Pancreas (tissue), 10 donors: Measurements from ENCODE around the gene PEAR1. TPM values are rescaled to one million over a fixed set of nuclear protein-coding genes. Genes with fewer than 3 reads are reported as not detected.

Source experiments
- ATAC-seq, 4 donors: fragments of 200-7000 bp; cut with Tn5 transposase; one replicate each; pipeline versions ENCODE4 v1.8.0 to v1.9.1; 2020; ENCODE audit warnings: mild to moderate bottlenecking in 4 of 4, moderate library complexity in 4 of 4
- DNase-seq, 6 donors: peaks; one replicate each; pipeline ENCODE4 v3.0.0-alpha.2; 2020
- FAIRE-seq: peaks from 2 replicates; lab custom pipeline; 2012; peaks lifted over from hg19 to GRCh38; lab: Jason Lieb, UNC
- H3K27ac ChIP-seq, 4 donors: fragments of 200-600 bp; sonication (generic); 1 replicate in 3 of 4; 2 replicates in 1 of 4; pipeline versions ENCODE4 v1.5.0 to v1.8.0; 2020
- H3K27me3 ChIP-seq, 4 donors: fragments of 200-600 bp; one replicate each; pipeline ENCODE4 v1.8.0; 2021
- H3K36me3 ChIP-seq, 3 donors: fragments of 200-600 bp; sonication (generic) in 1 of 3; one replicate each; pipeline versions ENCODE4 v1.5.0 to v1.8.0; 2020 to 2021
- H3K4me1 ChIP-seq, 3 donors: fragments of 200-600 bp; one replicate each; pipeline ENCODE4 v1.8.0; 2021
- H3K4me3 ChIP-seq, 4 donors: fragments of 200-600 bp; sonication (generic) in 2 of 4; one replicate each; pipeline versions ENCODE4 v1.5.0 to v1.8.0; 2020 to 2021
- H3K9me3 ChIP-seq, 4 donors: fragments of 200-600 bp; one replicate each; pipeline ENCODE4 v1.8.0; 2021
- WGBS, 2 donors: extraction: QIAGEN DNeasy Blood & Tissue Kit; methylation state at CpG; one replicate each; pipeline ENCODE4 v1.1.7; 2013; 5-methylcytosine and 5-hydroxymethylcytosine counted together
- intact Hi-C, 3 donors: fragments of 100-400 bp; cut with DNase I; formaldehyde crosslinking; loops; one replicate each; pipeline versions ENCODE4 v1.11.1 to v1.14.2; 2022
- polyA plus RNA-seq, 2 donors: library from polyadenylated mRNA; stranded (reverse); fragments of 200-250 nt; gene quantifications; one replicate each; pipeline ENCODE4 v1.2.3, GENCODE V29; 2013
- total RNA-seq, 6 donors: library from RNA; stranded (reverse); fragmentation: NEBNext Ultra II Directional in 4 of 6; extraction: Animal tissue kit (Norgen Biotek cat#: 25700) in 4 of 6; gene quantifications; one replicate each; pipeline versions ENCODE4 v1.2.1 to v1.2.4, GENCODE V29; 2021 to 2023
- TF ChIP-seq, protein P1 (sequence below), 4 donors: fragments of 200-600 bp; sonication (generic) in 3 of 4; IDR thresholded peaks; one replicate each; pipeline versions ENCODE4 v1.5.0 to v1.8.0; 2021; ENCODE audit warnings: antibody characterized with exemption in 4 of 4
- donor health status: healthy with polysubstance abuse.
- donor health status: DM: no; HTN: no; CAD: no; lungs with moderate emphysema.
- donor health status: DM: no; HTN: no; CAD: no.
- donor health status: control.
- donor health status: control.
- donor health status: Bipolar disorder and iron deficiency.
- donor health status: DM: yes; HTN: yes; CAD: no.
- donor health status: DM: no; HTN: no; CAD: no.
- donor health status: DM: no; HTN: no; CAD: no.
- donor health status: DM: yes; HTN: yes; CAD: no.

Gene PEAR1
- total and polyA plus RNA-seq, 8 donors, result 1.7 to 7.1 (median 3.4) TPM

DNA sequence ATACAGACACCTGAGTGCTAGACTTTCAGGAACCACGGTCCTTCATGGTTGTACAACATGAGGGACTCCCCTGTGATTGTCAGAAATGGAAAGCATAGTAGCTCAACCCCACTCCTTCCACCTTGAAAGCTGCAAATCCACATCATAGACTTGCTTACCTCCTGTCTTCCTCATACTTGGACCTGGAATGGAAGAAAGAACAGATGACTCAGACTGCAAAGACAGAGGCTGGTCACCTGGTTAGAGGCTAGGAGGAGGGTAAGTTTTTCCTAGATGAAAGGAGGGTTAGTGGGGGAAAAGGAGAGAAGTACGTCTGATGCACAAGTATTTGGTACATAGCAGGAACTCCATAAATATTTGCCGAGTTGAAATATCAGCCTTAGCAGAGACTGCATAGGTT lies 64.1 kb downstream of the PEAR1 start:
- no peak overlapping the region for H3K27ac ChIP-seq
- H3K4me3 ChIP-seq, result no peak overlapping the region
- no peaks in the 10 kb centered on the region for H3K9me3 ChIP-seq
- TF ChIP-seq, protein P1, sequence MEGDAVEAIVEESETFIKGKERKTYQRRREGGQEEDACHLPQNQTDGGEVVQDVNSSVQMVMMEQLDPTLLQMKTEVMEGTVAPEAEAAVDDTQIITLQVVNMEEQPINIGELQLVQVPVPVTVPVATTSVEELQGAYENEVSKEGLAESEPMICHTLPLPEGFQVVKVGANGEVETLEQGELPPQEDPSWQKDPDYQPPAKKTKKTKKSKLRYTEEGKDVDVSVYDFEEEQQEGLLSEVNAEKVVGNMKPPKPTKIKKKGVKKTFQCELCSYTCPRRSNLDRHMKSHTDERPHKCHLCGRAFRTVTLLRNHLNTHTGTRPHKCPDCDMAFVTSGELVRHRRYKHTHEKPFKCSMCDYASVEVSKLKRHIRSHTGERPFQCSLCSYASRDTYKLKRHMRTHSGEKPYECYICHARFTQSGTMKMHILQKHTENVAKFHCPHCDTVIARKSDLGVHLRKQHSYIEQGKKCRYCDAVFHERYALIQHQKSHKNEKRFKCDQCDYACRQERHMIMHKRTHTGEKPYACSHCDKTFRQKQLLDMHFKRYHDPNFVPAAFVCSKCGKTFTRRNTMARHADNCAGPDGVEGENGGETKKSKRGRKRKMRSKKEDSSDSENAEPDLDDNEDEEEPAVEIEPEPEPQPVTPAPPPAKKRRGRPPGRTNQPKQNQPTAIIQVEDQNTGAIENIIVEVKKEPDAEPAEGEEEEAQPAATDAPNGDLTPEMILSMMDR (IDR thresholded peaks at IDR 0.05), result no peak
- H3K36me3 ChIP-seq, result peaks cover 4 to 53% (median 17%) of the 10 kb centered on the region in 3 donors
- ATAC-seq (no peak), FAIRE-seq (no peak), DNase-seq (no peak)
- intact Hi-C loops, result no loop called here
- WGBS, 2 donors, result 83 to 88% methylated on average over 3 of the region's 3 CpGs
- no peaks in the 10 kb centered on the region for H3K27me3 ChIP-seq
- H3K4me1 ChIP-seq, result no peaks in the 10 kb centered on the region

DNA sequence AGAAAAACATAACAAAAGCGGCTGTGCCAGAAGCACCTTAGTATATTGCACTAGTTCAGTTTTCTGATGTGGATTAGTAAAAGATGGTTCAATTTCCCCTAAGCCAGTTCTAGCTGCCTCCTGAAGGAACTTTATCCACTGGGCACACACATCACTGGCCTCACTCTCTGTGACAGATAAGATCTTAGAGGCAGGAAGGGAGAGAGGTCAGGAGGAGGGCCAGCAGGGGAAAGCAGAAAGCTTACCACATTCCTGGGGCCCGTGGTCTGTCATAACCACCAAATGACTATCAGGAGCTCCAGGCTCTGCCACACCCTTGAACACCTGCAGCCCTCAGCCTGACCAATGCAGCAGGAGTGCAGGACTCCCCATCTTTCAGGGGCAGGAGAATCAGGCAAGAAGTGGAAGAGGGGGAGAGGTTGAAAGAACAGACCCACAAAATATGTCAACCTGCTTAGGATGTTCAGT lies 64.8 kb downstream of the PEAR1 start:
- H3K36me3 ChIP-seq, result peaks cover 4 to 58% (median 22%) of the 10 kb centered on the region in 3 donors
- WGBS, 2 donors, result 65 to 67% methylated on average over 2 of the region's 2 CpGs
- ATAC-seq (no peak), FAIRE-seq (no peak), DNase-seq (no peak)
- intact Hi-C loops, result no loop called here
- H3K4me3 ChIP-seq, result no peak overlapping the region
- no peaks in the 10 kb centered on the region for H3K27me3 ChIP-seq
- no peaks in the 10 kb centered on the region for H3K9me3 ChIP-seq
- H3K27ac ChIP-seq, result no peak overlapping the region
- TF ChIP-seq, protein P1 (IDR thresholded peaks at IDR 0.05), result no peak
- H3K4me1 ChIP-seq, result no peaks in the 10 kb centered on the region

DNA sequence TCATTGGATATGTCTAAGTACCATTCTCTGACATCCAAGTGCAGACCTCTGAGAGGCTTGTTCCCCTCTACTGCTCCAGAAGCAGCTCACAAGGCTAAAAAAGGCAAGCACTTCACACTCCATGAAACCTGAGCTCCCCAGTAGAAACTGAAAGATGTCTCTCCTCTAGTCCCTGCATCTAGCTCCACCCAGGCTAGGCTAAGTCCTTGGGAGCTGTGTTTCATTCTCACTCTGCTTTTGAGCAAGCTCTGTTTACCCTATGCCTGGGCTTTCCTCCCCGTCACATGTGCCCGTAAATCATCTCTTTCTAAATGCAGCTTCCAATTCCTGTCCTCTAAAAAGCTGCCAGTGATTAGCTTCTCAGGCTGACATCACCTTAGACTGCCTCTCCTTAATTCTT lies 65.9 kb downstream of the PEAR1 start:
- no peaks in the 10 kb centered on the region for H3K4me1 ChIP-seq
- WGBS, 2 donors, result 84 to 89% methylated on average over 2 of the region's 2 CpGs

DNA sequence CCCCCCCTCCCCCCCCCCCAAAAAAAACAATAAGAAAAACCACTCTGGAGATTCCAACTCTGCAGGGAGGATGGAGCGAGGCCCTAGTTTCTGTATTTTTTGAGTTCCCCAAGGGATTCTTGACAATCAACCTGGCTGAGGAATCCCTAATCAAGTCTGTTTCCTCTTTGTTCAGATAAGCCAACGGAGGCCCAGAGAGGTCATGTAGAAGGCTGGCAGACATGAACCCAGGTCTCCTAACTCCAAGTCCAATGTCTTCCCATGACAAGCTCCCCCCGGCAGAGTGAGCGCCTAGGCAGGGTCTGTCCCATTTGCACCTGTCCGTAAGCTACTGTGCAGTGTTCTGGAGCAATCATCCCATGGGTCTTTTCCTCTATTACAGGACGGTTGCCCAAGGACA lies 66.4 kb downstream of the PEAR1 start:
- DNase-seq, result no peak
- no peak for FAIRE-seq
- Histone ChIP-seq H3K4me3 (no peak overlapping the region), H3K27ac (no peak overlapping the region), H3K36me3 (peaks cover 4 to 64% (median 23%) of the 10 kb centered on the region in 3 donors), H3K4me1 (no peaks in the 10 kb centered on the region), H3K9me3 (no peaks in the 10 kb centered on the region), H3K27me3 (no peaks in the 10 kb centered on the region)
- no peak for ATAC-seq
- WGBS, 2 donors, result 93 to 94% methylated on average over 6 of the region's 6 CpGs
- TF ChIP-seq, protein P1 (IDR thresholded peaks at IDR 0.05), result no peak
- intact Hi-C loops, result no loop called here

More for the DNA sequence above, 65.9 kb downstream of the PEAR1 start:
- TF ChIP-seq, protein P1 (IDR thresholded peaks at IDR 0.05), result no peak
- no peak for ATAC-seq
- no peaks in the 10 kb centered on the region for H3K27me3 ChIP-seq
- intact Hi-C loops, result no loop called here
- FAIRE-seq, result no peak
- H3K9me3 ChIP-seq, result no peaks in the 10 kb centered on the region
- DNase-seq, result no peak
- H3K4me3 ChIP-seq, result no peak overlapping the region
- H3K36me3 ChIP-seq, result peaks cover 4 to 65% (median 23%) of the 10 kb centered on the region in 3 donors
- H3K27ac ChIP-seq, result no peak overlapping the region

DNA sequence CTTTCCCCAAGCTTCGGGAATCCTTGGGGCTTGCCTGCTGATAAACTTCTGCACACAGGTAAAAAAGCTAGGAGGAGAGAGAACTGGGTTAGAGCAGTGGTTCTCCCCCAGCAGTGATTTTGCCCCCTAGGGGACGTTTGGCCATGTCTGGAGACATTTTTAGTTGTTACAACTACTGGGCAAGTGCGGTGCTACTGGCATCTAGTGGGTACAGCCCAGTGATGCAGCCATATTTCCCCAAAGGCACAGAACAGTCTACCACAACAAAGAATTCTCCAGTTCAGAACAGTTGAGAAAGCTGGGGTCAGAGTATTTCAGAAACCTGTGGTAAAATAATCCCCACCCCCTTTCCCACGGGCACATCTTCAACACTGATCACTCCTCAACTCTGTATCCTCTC lies 68.2 kb downstream of the PEAR1 start:
- DNase-seq, result no peak
- H3K4me3 ChIP-seq, result no peak overlapping the region
- FAIRE-seq, result no peak
- no peaks in the 10 kb centered on the region for H3K4me1 ChIP-seq
- H3K27ac ChIP-seq, result no peak overlapping the region
- no peaks in the 10 kb centered on the region for H3K9me3 ChIP-seq
- 71 to 80% methylated on average over 4 of the region's 4 CpGs for WGBS, 2 donors
- H3K36me3 ChIP-seq, result peaks cover 4 to 46% (median 20%) of the 10 kb centered on the region in 3 donors
- TF ChIP-seq, protein P1 (IDR thresholded peaks at IDR 0.05), result no peak
- ATAC-seq, result no peak
- no peaks in the 10 kb centered on the region for H3K27me3 ChIP-seq
- intact Hi-C loops, result no loop called here
